H9 (cell line): Measurements from ENCODE around the gene GGA2. TPM values are rescaled to one million over a fixed set of nuclear protein-coding genes. Genes with fewer than 3 reads are reported as not detected.

Experiments
- DNase-seq: peaks from one replicate; pipeline ENCODE4 v3.0.0-alpha.2; 2017
- H2AFZ ChIP-seq: one replicate; pipeline ENCODE4 v1.6.1; 2013; ENCODE audit warnings: mild to moderate bottlenecking, low read length, control low read depth, moderate library complexity
- H2AK5ac ChIP-seq: 2 replicates; pipeline ENCODE4 v1.6.1; 2013; ENCODE audit warnings: low read length, control low read depth, mixed read lengths; ENCODE audit not compliant: insufficient read length
- H2BK120ac ChIP-seq: one replicate; pipeline ENCODE4 v1.6.1; 2013; ENCODE audit warnings: low read depth, mild to moderate bottlenecking, low read length, control low read depth, inconsistent platforms; ENCODE audit not compliant: poor library complexity, severe bottlenecking
- H2BK12ac ChIP-seq: 2 replicates; pipeline ENCODE4 v1.6.1; 2013; ENCODE audit warnings: low read length, control low read depth, mixed read lengths, low read depth; ENCODE audit not compliant: insufficient read length
- H2BK15ac ChIP-seq: 2 replicates; pipeline ENCODE4 v1.6.1; 2013; ENCODE audit warnings: low read depth, low read length, control low read depth
- H2BK20ac ChIP-seq: one replicate; pipeline ENCODE4 v1.6.1; 2013; ENCODE audit warnings: low read depth, mild to moderate bottlenecking, low read length, control low read depth, inconsistent platforms; ENCODE audit not compliant: poor library complexity, severe bottlenecking
- H2BK5ac ChIP-seq: 2 replicates; pipeline ENCODE4 v1.6.1; 2013; ENCODE audit warnings: low read length, control low read depth, mixed read lengths; ENCODE audit not compliant: insufficient read length
- H3K14ac ChIP-seq: 2 replicates; pipeline ENCODE4 v1.6.1; 2013; ENCODE audit warnings: low read length, control low read depth; ENCODE audit not compliant: insufficient read depth
- H3K18ac ChIP-seq: 2 replicates; pipeline ENCODE4 v1.6.1; 2013; ENCODE audit warnings: low read depth, mild to moderate bottlenecking, mixed read lengths, low read length, control low read depth; ENCODE audit not compliant: insufficient read length
- H3K23ac ChIP-seq: 2 replicates; pipeline ENCODE4 v1.6.1; 2013; ENCODE audit warnings: low read length, control low read depth, mixed read lengths, low read depth; ENCODE audit not compliant: insufficient read length
- H3K23me2 ChIP-seq: 2 replicates; pipeline ENCODE4 v1.6.1; 2013; ENCODE audit warnings: low read depth, mild to moderate bottlenecking, mixed read lengths, low read length, control low read depth; ENCODE audit not compliant: insufficient read length, poor library complexity, severe bottlenecking
- H3K27ac ChIP-seq: 2 replicates; pipeline ENCODE4 v1.5.1; 2013; ENCODE audit warnings: low read length, control low read depth, mixed read lengths, low read depth; ENCODE audit not compliant: insufficient read length
- H3K27me3 ChIP-seq: 2 replicates; pipeline ENCODE4 v1.6.1; 2013; ENCODE audit warnings: low read length, control low read depth, inconsistent platforms; ENCODE audit not compliant: insufficient read depth
- H3K4ac ChIP-seq: 2 replicates; pipeline ENCODE4 v1.6.1; 2013; ENCODE audit warnings: low read depth, mild to moderate bottlenecking, control low read depth, inconsistent platforms, low read length, moderate library complexity
- H3K4me1 ChIP-seq: 2 replicates; pipeline ENCODE4 v1.6.1; 2013; ENCODE audit warnings: low read length, control low read depth, inconsistent platforms; ENCODE audit not compliant: insufficient read depth
- H3K4me2 ChIP-seq: 2 replicates; pipeline ENCODE4 v1.6.1; 2013; ENCODE audit warnings: low read length, control low read depth, mixed read lengths; ENCODE audit not compliant: insufficient read length, insufficient read depth
- H3K56ac ChIP-seq: 2 replicates; pipeline ENCODE4 v1.6.1; 2013; ENCODE audit warnings: low read depth, mild to moderate bottlenecking, mixed read lengths, low read length, control low read depth; ENCODE audit not compliant: insufficient read length
- H3K79me1 ChIP-seq: 2 replicates; pipeline ENCODE4 v1.6.1; 2013; ENCODE audit warnings: low read depth, mild to moderate bottlenecking, moderate library complexity, low read length, control low read depth, inconsistent platforms; ENCODE audit not compliant: insufficient read depth, poor library complexity, severe bottlenecking
- H3K79me2 ChIP-seq: 2 replicates; pipeline ENCODE4 v1.6.1; 2013; ENCODE audit warnings: low read length, control low read depth, inconsistent platforms; ENCODE audit not compliant: insufficient read depth
- H3K9ac ChIP-seq: 2 replicates; pipeline ENCODE4 v1.6.1; 2013; ENCODE audit warnings: low read length, control low read depth, mixed read lengths; ENCODE audit not compliant: insufficient read length; ENCODE audit errors: extremely low read depth
- H3K9me3 ChIP-seq: one replicate; pipeline ENCODE4 v1.6.1; 2013; ENCODE audit warnings: low read depth, low read length, inconsistent platforms; ENCODE audit not compliant: control insufficient read depth
- H3T11ph ChIP-seq: one replicate; pipeline ENCODE4 v1.6.1; 2013; ENCODE audit warnings: mild to moderate bottlenecking, low read length, control low read depth, inconsistent platforms
- H4K20me1 ChIP-seq: one replicate; pipeline ENCODE4 v1.6.1; 2013; ENCODE audit not compliant: control insufficient read depth, insufficient read length, insufficient read depth
- H4K5ac ChIP-seq: 2 replicates; pipeline ENCODE4 v1.6.1; 2013; ENCODE audit warnings: low read depth, mild to moderate bottlenecking, mixed read lengths, low read length, control low read depth; ENCODE audit not compliant: insufficient read length
- H4K8ac ChIP-seq: replicated peaks from 2 replicates; pipeline ENCODE4 v1.6.1; 2013; ENCODE audit warnings: low read length, control low read depth, mixed read lengths, low read depth; ENCODE audit not compliant: insufficient read length
- H4K91ac ChIP-seq: 2 replicates; pipeline ENCODE4 v1.6.1; 2013; ENCODE audit warnings: low read depth, mild to moderate bottlenecking, moderate library complexity, mixed read lengths, low read length, control low read depth; ENCODE audit not compliant: insufficient read length
- H3K27ac Mint-ChIP-seq, 3 experiments: 2 replicates in 2 of 3; 3 replicates in 1 of 3; pipeline ENCODE4 v1.8.0; 2020 to 2021; ENCODE audit warnings: mixed read lengths in 3 of 3, mild to moderate bottlenecking in 1 of 3, moderate library complexity in 1 of 3
- H3K27me3 Mint-ChIP-seq: 2 replicates; pipeline ENCODE4 v1.8.0; 2021; ENCODE audit warnings: low read depth, mild to moderate bottlenecking, moderate library complexity, mixed read lengths
- H3K36me3 Mint-ChIP-seq, 3 experiments: 2 replicates in 2 of 3; 3 replicates in 1 of 3; pipeline ENCODE4 v1.8.0; 2020 to 2021; ENCODE audit warnings: low read depth in 3 of 3, mixed read lengths in 3 of 3; ENCODE audit not compliant: insufficient read depth in 1 of 3
- H3K4me1 Mint-ChIP-seq, 2 experiments: 2 replicates each; pipeline ENCODE4 v1.8.0; 2020; ENCODE audit warnings: mixed read lengths in 2 of 2
- H3K4me3 Mint-ChIP-seq, 2 experiments: 2 replicates in 1 of 2; 3 replicates in 1 of 2; pipeline ENCODE4 v1.8.0; 2020 to 2021; ENCODE audit warnings: mild to moderate bottlenecking in 2 of 2, mixed read lengths in 2 of 2, moderate library complexity in 1 of 2
- H3K9me3 Mint-ChIP-seq, 2 experiments: 2 replicates in 1 of 2; 3 replicates in 1 of 2; pipeline ENCODE4 v1.8.0; 2020; ENCODE audit warnings: mild to moderate bottlenecking in 2 of 2, mixed read lengths in 2 of 2, moderate library complexity in 1 of 2
- CTCF ChIP-seq: fragments of 200-600 bp; sonication (generic); conservative IDR thresholded peaks from 3 replicates; pipeline ENCODE4 v1.8.0; 2021; ENCODE audit warnings: antibody characterized with exemption, mild to moderate bottlenecking
- WGBS: extraction: QIAGEN DNeasy Blood & Tissue Kit; methylation state at CpG from one replicate; pipeline ENCODE4 v1.1.7; 2013; ENCODE audit warnings: missing lambda C conversion rate, low lambda C conversion rate, mixed read lengths; ENCODE audit not compliant: insufficient read length; ENCODE audit errors: extremely low coverage; 5-methylcytosine and 5-hydroxymethylcytosine counted together
- total RNA-seq: library from RNA; stranded (reverse); gene quantifications from 2 replicates; pipeline ENCODE4 v1.2.1, GENCODE V29; 2021

The GGA2 gene
- total RNA-seq, 1 experiment from 2014 or later: 143 TPM

- no peak for TF ChIP-seq CTCF
- no peak overlapping the region for H3K56ac ChIP-seq
- no peak overlapping the region for H2AFZ ChIP-seq
- no peak overlapping the region for H3K27ac ChIP-seq
- H3K27me3 Mint-ChIP-seq: no peaks in the 10 kb centered on the region
- no CpG with 5 or more reads among the region's 12 CpGs for WGBS
- H3K4me2 ChIP-seq: no peak overlapping the region
- H2BK12ac ChIP-seq: no peak overlapping the region
- H2BK20ac ChIP-seq: no peak overlapping the region
- no peak overlapping the region for H2AK5ac ChIP-seq
- H3K4ac ChIP-seq: no peak overlapping the region
- no peak overlapping the region for H4K8ac ChIP-seq
- H4K20me1 ChIP-seq: no peaks in the 10 kb centered on the region
- no peak overlapping the region for H3K14ac ChIP-seq
- H3K36me3 Mint-ChIP-seq: peaks cover 22 to 63% (median 59%) of the 10 kb centered on the region in 3 experiments; a peak in 6 of 7 replicates
- peaks cover 23 to 25% of the 10 kb centered on the region in 2 experiments for H3K4me1 Mint-ChIP-seq
- peaks cover 3% of the 10 kb centered on the region for H3K79me1 ChIP-seq
- H2BK120ac ChIP-seq: no peak overlapping the region
- peak overlapping the region; percentile 12 to 86 (median 59); a peak in 5 of 7 replicates for H3K27ac Mint-ChIP-seq
- H3K4me1 ChIP-seq: no peaks in the 10 kb centered on the region
- H3K23ac ChIP-seq: no peak overlapping the region
- no peaks in the 10 kb centered on the region for H3K23me2 ChIP-seq
- no peak for DNase-seq
- H4K5ac ChIP-seq: no peak overlapping the region
- H3K18ac ChIP-seq: no peak overlapping the region
- no peak overlapping the region for H3K9ac ChIP-seq
- no peaks in the 10 kb centered on the region for H3K27me3 ChIP-seq
- H3K4me3 Mint-ChIP-seq: no peak overlapping the region
- no peak overlapping the region for H4K91ac ChIP-seq
- H3T11ph ChIP-seq: no peak overlapping the region
- no peak overlapping the region for H2BK5ac ChIP-seq
- no peak overlapping the region for H2BK15ac ChIP-seq
- no peaks in the 10 kb centered on the region for H3K9me3 Mint-ChIP-seq
- H3K9me3 ChIP-seq: no peaks in the 10 kb centered on the region
- H3K79me2 ChIP-seq: peaks cover 7% of the 10 kb centered on the region; the same call in 1 of the 2 replicates
These were observed 13.3 kb downstream of the GGA2 start for GRCh38 chr16:23496821-23497542.
